ENCODE results near the gene LAMA5.

Gene LAMA5

DNA sequence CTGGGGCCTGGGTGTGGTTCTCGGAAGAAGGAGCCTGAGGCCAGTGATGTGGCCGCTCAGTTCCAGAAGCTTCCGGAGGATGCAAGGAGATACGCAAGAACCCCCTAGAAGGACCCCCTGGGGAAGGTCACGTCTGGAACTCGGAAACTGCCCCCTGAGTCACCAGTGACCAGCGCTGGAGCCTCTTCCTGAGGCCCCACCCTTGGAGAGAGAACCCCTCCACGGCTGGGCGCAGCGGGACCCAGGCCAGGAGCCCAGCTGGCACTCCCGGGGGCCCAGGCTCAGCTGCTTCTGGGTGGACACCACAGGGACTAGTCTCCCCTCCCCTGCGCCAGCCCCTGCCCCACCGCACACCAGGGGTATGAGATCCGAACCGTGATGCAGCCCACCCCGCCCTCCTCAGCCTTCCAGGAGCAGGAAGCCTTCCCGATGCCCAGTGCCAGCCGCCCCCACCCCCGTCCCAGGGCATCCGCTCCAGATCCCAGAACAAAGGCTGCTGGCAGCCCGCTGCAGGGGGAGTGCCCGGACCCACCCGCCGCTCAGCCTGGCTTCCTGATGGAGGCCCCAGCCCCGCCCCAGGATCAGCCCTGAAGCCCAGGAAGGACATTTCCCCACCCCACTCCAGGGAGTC is 7.5 kb downstream of the LAMA5 start:
- DNase-seq, result no peak

DNA sequence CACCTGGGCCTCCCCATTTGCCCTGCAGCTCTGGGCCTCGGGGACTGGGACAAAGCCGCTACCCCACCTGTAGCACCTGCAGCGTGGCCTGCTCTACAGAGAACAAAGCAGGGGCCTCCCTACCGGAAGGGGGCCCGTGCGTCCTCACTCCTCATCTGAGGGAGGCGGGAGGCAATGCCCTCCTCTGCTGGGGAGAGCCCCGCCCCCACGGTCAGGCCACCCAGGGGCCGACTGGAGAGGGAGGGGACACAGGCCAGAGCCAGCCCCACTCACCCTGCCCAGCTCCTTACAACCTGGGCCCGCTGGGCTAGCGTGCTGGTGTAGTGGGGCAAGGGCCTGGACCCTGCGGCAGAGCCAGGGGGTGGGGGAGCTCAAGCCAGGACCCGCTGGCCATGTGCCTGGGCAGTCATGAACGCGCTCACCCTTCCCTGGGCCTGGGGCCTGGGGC is 8.0 kb downstream of the LAMA5 start:
- DNase-seq, result no peak

DNA sequence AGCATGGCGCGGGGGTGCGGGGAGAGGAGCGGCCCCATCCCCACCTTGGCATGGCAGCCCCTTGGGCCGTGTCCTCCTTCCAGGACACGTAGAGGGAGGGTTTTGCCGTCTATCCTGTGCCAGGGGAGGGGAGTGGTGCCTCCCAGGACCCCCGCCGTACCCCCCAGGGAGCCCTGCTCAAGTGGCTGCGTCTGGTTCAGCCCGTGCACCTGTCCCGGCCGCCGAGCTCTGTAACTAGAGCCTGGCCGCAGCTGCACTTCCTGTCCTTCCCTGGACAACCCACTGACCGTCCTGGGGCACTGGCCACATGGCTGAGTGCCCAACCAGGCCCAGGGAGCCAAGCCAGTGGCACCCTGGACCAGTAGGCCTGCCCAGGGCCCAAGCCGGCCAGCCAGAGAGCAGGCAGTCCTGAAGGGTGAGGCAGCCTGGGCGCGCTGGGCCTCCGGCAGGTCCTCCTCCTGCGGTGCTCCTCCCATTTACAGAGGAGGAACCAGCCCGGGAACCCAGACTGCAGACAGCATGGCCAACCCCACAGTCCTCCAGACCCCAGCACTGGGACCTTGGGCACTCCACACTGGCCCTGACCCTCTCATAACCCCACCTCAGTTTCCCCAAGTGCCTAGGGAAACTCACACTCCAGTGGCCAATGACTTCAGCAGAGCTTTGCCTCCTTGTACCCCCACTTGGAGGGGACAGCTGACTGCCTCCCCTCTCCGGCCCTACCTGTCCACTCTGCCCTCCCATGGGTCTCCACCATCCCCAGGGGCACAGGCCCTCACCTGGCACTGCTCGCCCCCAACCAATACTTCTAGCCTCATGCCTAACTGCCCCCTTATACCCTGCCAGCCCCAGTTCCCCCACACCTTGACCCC is 8.7 kb downstream of the LAMA5 start:
- DNase-seq, result peak in 1 of 3 experiments; percentile 28

DNA sequence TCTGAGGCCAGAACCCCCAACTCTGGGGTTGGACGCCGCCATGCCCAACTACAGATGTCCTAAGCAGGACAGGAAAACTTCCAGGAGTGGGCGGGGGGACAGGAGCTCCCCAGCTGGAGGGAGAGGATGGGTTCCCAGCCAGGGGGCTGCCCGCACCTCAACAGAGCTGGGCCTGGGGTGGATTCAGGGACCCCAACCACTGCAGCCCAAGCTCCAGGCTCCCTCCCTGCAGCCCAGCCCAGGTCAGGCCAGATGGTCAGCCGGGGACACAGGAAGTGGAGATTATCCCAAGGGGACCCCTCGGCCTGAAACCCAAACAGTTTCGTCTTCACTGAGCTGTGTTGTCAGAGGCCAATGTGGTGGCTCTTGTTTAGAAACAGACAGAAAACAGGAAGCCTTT is 9.4 kb downstream of the LAMA5 start:
- no peak for DNase-seq

DNA sequence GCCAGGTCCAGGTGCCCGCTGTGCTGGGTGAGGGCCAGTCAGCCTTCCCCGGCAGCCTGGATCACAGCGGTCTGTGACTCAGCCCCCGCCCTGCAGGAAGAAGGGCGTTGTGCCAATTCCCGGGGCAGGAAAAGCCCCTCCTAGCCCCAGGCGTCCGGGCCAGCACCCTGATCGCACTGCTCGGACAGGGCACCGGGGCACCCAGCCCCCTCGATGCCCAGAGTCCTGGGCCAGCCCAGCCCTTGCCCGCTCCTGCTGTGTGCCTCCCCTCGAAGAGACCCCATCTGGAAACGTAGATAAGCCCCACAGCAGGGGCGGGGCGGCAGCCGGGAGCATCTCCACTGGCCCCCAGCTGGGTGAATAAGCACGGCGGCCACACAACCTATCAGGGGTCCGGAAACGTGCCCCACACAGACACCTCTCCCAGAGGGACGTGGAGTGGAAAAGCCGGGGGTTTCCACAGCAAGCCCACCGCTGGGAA is 9.9 kb downstream of the LAMA5 start:
- DNase-seq, result peak in 1 of 3 experiments; percentile 36

DNA sequence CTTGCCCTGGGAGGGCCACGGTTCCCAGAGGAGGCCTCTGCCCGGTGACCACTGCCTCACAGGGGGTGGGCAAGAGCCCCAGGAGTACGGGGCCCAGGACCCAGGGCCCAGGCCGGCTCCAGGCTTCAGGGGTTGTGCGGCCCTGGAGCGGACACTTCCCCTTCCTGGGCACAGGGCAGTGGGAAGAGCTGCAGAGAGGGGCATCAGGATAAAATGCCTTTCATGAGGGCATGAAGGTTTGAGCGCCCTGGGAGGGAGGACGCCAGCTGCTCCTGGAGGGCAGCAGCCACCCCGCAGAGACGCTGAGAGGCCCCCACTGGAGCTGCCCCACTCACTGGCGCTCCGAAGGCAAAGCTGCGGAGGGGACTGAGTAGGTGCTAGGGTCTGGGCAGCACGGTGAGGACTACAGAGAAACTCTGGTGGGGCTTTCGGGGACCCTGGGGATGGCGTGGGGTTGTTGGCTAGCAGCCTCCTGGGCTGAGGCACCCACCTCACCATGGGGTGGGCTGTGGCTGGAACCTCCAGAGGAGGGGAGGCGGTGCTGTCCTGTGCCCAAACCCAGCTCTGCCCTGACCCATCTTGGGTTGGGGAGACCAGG is 10.4 kb downstream of the LAMA5 start:
- peak in 2 of 3 experiments; percentile 34 to 60 for DNase-seq

DNA sequence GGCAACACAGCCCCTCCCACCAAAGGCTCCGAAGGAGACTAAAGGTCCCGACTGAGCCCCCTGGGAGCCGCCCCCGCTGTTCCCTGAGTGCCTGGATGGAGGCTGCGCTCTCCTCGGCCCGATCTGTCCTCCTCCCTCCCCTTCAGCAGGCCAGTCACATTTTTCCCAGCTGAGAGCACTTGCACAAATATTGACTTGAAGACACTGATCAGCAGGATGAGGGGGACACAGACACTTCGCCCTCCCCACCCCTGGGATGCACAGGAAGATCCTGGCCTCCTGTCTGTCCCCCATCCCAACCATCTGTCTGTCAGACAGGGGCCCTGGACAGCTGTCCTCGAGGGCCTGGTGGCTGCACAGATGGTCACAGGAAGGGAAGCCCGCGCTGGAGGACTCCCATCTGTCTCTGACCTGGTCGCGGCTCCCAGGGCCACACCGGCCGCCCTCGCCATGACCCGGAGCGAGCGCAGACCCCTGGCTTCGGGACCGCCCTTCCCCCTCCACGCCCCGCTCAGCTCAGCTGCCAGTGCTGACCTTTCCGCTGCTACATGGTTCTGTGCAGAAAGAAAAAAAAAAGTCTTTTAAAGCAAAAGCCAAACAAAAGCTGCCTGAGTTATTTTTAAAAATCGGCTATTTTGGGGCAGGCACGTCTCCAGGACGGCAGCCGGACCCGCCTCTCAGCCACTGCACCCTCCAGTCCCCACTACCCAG is 11.1 kb downstream of the LAMA5 start:
- peak in 1 of 3 experiments; percentile 61 for DNase-seq

DNA sequence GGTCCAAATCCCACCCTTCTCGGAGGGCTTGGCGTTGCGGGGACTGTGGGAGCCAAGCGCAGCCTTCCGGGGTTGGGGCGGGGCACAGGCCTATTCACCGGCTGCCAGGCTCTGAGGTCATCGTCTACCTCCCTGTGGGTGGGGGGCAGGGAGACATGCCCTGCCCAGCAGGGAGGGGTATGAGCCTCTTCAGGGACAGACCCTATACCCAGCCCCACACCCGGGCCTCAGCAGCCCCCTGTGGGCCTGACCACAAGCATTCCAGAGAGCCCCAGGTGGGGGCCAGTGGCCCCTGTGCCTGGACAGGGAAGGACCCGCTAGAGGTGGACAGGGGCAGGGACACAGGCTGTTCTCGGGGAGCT is 11.6 kb downstream of the LAMA5 start:
- peak in 2 of 3 experiments; percentile 53 to 61 for DNase-seq

DNA sequence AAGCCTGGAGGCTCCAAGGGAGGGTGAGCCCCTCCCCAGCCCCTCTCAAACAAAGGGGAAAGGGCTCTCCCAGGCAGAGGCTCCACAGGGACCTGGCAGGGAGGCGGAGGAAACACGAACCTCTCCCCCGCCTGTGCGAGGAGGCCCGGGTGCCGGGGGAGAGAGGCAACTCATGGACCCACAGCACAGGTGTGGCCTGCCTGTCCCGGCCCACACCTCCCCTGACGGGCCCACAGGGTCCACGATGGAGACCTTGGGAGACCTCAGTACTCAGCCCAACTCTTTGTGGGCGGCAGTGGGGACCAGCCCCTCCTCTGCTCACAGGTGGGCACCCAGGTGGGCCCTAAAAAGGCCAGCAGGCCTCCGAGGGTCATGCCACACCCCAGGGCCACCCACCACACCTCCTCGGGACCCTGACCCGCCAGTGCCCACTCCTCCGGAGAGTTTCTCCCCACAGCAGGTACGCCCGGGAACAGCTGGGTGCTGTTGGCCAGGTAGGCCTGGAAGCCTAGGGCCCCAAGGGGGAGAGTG is 12.2 kb downstream of the LAMA5 start:
- DNase-seq, result no peak

DNA sequence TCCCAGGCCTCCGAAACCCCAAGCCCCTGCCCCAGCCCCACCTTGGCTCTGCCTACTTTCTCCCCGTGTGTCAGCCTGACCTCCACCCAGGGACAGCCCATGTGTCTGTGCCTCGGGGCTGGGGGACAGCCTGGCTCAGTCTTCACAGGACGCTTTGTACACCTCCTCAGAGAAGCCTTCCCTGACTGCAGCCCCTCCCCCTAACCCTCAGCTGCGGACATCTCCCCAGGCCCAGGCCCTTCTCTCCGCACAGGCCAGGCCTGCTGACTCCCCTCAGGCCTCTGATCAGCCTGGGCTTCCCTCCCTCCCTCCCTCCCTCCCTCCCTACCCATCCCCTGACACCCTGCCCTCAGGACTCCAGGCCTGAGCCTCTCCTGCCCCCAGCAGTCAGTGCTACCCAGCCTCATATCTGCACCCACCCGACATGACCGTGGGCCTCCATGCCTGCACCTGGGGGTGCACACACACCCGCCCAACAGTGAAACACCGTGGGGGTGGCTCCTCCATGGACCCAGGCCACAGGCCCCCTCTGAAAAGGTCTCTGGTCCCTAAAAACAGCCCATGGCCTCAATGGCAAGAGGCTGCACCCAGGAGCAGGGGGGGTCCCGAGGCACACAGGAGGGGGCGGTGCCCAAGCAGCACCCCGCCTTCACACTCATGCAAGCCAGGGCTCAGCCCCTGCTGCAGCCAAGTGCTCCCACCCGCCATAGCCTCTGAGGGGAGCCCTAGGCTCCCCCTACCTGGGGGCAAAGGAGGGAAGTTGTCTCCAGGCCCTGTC is 12.9 kb downstream of the LAMA5 start:
- no peak for DNase-seq

DNA sequence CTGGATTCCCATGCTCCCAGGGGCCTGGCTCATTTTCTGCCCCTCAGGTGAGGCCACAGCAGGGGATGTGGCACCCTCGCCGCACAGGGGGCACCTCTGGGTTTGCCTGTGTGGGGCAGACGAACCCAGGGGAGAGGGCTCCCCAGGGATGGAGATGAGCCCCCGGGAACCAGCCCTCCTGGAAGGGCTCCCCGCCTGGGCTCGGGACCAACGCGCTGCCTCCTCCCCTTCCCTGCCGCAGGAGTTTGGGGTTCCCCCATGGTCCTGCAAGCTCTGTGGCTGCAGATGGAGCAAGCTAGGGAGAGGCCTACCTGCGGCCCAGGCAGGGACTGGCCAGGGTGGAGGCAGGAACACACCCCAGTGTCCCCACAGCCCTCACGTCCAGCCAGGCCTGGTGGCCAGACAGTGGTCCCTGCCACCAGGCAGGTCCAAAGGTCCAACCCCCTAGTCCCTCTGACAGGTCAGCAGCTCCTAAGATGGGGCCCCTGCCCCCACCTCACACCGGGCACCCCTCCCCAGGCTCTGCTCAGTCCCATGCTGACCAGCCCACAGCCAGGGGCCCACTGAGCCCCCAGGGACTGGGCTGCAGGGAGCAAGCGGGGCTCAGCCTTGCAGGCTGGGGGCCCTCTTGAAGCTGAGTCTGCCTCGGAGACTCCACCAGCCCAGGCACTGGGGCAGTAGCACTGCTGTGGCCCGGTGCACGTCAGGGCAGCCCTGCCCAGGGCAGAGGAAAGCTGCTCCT is 13.7 kb downstream of the LAMA5 start:
- DNase-seq, result no peak

DNA sequence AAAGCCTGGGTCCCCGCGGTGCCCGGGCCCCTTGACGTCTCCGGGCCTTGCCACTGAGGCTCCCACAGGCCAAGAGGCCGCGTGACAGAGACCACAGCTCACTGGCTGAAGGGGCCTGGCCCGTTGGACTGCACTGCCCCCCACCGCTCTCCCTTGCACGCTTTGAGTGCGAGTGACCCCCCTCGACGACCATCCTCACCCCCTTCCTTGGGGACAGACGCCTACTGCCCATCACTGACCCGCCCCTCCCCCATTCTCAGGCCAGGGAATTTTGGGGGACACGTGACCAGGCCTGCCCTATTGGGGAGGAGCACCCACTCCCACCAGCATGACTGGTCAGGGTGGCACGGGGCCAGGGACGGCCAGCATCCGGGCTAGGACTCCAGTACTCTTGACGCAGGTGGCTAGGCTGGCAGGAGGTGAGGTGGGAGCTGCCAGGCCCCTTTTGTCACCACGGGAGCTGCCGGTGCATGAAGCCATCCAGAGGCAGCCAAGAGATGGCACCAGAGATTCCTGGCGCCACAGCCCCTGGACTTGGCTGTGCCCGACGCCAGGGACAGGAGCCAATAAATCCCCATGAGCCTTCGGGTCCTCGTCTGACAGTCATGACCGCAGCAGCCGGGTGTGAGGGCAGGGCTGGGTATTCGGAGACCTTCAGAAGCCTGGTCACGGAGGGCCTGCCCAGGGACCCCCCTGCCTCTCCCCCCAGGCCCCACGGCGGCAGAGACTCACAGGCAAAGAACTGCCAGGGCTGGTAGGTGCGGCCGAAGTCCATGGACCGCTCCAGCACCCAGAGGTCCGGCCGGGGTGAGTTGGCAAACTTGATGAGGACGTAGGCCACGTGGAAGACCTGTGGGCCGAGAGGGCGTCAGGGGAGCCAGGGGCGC is 14.5 kb downstream of the LAMA5 start:
- DNase-seq, result no peak

DNA sequence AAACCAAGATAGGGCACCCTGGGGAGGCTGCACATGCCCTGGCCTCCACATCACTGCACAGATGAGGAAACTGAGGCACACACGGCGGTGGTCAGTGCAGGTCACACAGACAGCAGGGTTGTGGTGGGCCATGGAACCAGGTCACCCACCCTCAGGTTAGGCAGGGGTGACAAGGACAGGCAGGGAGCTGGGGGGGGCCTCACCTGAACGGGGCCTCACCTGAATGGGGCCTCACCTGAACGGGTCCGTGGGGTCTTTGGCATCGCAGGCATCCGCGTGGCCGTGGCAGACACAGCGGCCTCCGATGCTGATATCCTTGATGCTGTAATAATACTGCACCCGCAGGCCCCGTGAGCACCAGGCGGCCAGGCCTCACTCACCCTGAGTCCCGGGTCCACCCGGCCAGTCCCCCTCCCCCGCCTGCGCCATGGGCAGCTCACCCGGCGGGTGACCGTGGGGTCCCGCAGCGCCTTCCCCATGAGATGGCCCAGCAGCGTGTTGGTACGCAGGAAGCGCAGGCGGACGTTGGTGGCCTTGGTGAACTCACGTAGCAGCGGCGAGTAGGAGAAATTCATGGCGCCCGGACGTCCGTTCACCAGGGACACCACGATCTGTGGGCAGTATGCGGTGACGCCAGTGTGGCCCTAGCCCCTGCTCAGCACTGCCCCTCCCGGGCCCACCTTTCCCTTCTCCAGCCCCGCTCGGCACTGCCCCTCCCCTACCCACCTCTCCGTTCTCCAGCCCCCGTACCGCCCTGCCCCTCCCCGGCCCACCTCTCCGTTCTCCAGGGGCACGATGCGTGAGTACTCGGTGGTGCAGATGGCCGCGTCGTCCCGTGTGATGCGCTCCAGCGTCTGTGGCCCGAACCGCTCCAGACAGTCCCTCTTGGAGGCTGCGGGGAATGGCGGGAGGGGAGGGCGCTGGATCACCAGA is 15.4 kb downstream of the LAMA5 start:
- DNase-seq, result no peak

DNA sequence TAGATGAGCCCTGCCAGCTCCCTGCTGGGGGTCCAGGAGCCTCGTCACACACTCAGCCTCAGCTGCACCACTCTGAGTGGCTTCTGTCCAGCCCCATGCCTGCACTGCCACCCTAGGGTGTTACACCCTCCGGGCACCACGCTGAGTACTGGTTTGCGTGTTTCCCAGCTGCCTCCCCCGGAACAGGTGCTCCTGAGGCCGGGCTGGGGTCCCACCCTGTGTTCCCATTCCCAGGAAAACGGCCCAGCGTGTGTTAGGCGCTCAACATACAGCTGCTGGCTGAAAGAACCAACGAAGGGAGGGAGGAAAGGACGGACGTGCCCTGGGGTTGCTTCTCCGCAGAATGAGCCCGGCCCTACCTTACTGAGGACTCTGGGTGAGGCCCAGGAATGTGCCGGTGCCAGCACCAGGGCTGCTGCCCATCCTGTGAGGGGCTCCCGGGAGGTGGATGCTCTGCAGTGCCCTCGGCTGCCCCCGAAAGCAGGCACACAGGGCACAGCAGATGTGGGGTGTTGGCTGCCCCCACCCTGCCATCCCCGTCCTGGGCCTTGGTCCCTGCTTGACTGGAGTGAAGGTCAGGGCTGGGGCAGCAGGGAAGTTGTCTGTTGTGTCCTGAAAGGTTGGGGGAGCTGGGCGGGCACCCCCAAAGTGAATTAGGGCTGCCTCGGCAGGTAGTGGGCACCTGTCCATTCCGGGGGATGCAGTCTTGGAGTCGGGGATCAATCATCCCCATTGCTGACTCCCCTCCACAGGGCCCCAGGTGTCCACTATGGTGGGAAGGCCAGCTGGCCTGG is 16.3 kb downstream of the LAMA5 start:
- peak in 1 of 3 experiments; percentile 81 for DNase-seq

DNA sequence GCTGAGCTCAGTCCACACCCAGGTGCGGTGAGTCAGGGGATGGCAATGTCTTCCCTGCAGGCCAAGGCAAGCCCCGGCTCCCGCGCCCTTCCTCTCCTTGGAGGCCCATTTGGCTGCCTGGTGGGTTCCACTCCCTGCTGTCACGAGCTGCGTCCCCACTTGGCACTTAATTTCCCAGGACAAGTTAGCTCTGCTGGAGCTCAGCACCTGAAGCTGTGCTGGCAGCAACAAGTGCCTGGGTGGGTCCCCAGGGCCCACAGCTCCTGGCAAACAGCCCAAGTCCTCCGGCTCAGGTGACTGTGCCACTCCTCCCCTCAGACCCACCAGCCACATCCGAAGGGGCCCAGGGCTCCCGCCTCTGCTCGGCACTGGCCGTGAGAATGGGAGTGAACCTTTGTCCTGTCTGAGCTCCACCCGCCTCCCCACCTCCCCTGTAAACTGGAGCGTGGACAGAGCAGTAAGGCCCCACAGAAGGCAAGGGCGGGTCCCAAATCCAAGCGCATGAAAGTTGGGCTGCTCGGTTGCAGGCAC is 16.9 kb downstream of the LAMA5 start:
- DNase-seq, result peak; percentile 72 to 85 (median 80)

DNA sequence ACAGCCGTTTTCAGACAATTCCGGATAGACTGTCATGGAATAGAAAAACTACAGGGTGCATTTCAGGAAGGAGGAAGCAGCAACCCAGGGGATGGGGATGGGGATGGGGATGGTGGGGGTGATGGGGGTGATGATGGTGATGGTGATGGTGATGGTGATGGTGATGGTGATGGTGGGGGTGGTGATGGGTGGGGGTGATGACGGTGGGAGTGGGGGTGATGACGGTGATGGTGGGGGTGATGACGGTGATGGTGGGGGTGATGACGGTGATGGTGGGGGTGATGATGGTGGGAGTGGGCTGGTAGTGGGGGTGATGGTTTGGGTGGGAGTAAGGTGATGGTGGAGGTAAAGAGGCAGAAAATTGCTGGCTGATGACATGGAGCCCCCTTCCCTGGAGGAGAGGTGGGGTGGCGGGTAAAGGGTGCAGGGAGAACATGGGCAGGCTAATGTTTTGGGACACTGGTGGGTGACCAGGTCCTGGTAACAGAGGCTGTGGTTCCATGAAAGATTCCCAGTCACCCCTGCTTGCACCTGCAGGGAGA is 17.5 kb downstream of the LAMA5 start:
- DNase-seq, result no peak

DNA sequence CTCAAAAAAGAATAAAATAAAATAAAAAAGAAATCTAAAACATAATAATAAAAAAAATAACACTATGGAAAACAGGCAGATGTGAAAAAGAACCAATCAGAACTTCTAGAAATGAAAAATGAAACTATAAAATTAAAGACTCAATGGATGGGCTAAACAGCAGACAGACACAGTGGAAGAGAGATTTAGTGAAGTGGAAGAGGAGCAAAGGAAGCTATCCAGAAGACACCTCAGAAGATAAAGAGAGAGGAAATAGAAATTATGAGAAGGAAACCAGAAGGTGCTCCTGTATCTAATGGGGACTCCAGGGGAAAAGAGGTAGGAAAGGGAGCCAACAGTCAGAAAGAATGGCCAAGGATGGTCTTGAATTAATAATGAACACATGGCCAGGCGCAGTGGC is 18.5 kb downstream of the LAMA5 start:
- DNase-seq, result no peak

DNA sequence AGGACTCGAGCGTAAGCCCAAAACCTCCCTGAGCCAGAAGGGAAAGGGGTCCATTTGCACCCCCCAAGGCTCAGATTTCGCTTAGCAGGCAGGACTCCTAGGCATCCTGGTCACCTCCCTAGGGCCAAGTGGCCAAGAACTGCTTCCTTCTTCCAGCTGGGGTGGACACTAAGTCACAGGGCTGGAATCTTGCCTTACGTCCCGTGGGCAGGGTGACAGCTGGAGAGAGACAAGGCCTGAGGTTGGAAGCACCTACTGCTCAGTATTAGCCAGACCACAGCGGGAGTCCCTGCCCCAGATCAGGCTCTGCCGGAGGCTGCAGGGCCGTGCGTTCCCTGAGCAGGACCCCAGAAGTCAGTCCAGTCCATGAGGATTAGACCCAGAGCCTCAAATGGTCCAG is 19.7 kb downstream of the LAMA5 start:
- no peak for DNase-seq
